Esophagus muscularis mucosa (tissue), 4 donors: ENCODE results near the gene LMOD1. TPM values are rescaled to one million over a fixed set of nuclear protein-coding genes. Genes with fewer than 3 reads are reported as not detected.

Source experiments
- DNase-seq: peaks from one replicate; pipeline ENCODE4 v3.0.0-alpha.2; 2017; ENCODE audit errors: extremely low spot score
- H3K27ac ChIP-seq, 4 donors: fragments of 200-600 bp; sonication (generic); replicated peaks in 1 of 4; 1 replicate in 3 of 4; 2 replicates in 1 of 4; pipeline ENCODE4 v1.5.1; 2016 to 2019; ENCODE audit warnings: mild to moderate bottlenecking in 1 of 4
- H3K27me3 ChIP-seq, 4 donors: fragments of 200-600 bp; sonication (generic); one replicate each; pipeline versions ENCODE4 v1.5.1 to v1.6.0; 2016 to 2019
- H3K36me3 ChIP-seq, 4 donors: fragments of 200-600 bp; sonication (generic); one replicate each; pipeline ENCODE4 v1.5.1; 2016 to 2019
- H3K4me1 ChIP-seq, 4 donors: fragments of 200-600 bp; sonication (generic); one replicate each; pipeline ENCODE4 v1.5.1; 2016 to 2019
- H3K4me3 ChIP-seq, 4 donors: fragments of 200-600 bp; sonication (generic); 1 replicate in 2 of 4; 2 replicates in 2 of 4; pipeline ENCODE4 v1.5.1; 2016 to 2019; ENCODE audit warnings: mild to moderate bottlenecking in 4 of 4, moderate library complexity in 1 of 4
- H3K9me3 ChIP-seq, 4 donors: fragments of 200-600 bp; sonication (generic); 1 replicate in 3 of 4; 2 replicates in 1 of 4; pipeline ENCODE4 v1.5.1; 2016 to 2019
- EP300 ChIP-seq: sonication (generic); formaldehyde crosslinking; IDR thresholded peaks from one replicate; pipeline ENCODE4 v1.6.1; 2017; ENCODE audit warnings: antibody characterized with exemption
- POLR2A ChIP-seq: fragments of 450-650 bp; IDR thresholded peaks from one replicate; pipeline ENCODE4 v1.6.1; 2017; ENCODE audit warnings: antibody characterized with exemption, moderate library complexity, mild to moderate bottlenecking, low read depth
- POLR2AphosphoS5 ChIP-seq, 2 donors: sonication (generic); formaldehyde crosslinking; IDR thresholded peaks; one replicate each; pipeline ENCODE4 v1.6.1; 2017; ENCODE audit warnings: antibody characterized with exemption in 2 of 2
- WGBS: methylation state at CpG from one replicate; pipeline ENCODE4 v1.1.5; 2018; 5-methylcytosine and 5-hydroxymethylcytosine counted together
- intact Hi-C: fragments of 100-400 bp; cut with DNase I; formaldehyde crosslinking; loops from one replicate; pipeline ENCODE4 v1.15.1; 2023
- total RNA-seq, 4 donors: library from RNA; depleted of rRNA; stranded (reverse); fragments of >200 nt; gene quantifications; one replicate each; pipeline versions ENCODE4 v1.1.0 to v1.2.1, GENCODE V29; 2016
- TF ChIP-seq, protein P1 (sequence below), 3 experiments: fragments of 200-600 bp in 2 of 3; fragments of 450-650 bp in 1 of 3; sonication (generic) in 2 of 3; IDR thresholded peaks; one replicate each; pipeline ENCODE4 v1.5.1; 2017 to 2019; ENCODE audit warnings: antibody characterized with exemption in 3 of 3, mild to moderate bottlenecking in 2 of 3, moderate library complexity in 1 of 3

The LMOD1 gene
- total RNA-seq, 4 donors from 2014 or later = 1,021 to 1,618 (median 1,290) TPM

DNA sequence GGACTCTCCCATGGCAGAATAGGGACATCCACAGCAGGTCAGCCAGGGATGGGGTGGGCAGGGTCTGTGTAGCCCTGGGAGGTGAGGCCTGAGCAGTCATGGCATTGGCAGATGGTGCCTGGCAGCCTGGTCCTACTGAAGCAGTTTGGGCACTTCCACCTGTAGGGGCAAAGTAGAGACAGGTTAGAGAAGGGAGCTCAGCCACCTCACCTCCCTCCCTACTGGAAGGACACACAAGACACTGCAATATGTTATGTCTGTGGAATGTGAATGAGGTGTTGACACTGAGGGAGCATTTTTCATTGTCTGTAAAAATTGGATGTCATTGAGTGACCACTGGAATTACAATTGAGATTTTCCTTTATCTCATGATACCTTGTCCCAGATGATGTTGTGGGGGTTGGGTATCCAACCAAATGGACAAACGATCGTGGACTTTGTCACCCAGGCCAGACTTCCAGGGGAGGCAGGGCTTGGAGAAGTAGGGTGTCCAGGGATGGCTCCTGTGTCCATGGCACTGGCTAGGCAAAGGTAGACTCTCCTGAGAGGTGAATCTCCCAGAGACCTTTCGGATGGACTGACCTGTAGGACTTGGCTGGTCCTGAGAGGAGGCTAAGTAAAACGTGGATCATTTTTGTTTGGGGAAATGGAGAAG is 48.0 kb downstream of the LMOD1 start:
- peaks cover 8 to 41% (median 23%) of the 10 kb centered on the region in 4 donors for H3K36me3 ChIP-seq
- TF ChIP-seq EP300 (no peak), POLR2AphosphoS5 (IDR thresholded peaks at IDR 0.05) (peak in 1 of 2 donors; percentile 57), POLR2A (no peak)
- TF ChIP-seq, protein P1, sequence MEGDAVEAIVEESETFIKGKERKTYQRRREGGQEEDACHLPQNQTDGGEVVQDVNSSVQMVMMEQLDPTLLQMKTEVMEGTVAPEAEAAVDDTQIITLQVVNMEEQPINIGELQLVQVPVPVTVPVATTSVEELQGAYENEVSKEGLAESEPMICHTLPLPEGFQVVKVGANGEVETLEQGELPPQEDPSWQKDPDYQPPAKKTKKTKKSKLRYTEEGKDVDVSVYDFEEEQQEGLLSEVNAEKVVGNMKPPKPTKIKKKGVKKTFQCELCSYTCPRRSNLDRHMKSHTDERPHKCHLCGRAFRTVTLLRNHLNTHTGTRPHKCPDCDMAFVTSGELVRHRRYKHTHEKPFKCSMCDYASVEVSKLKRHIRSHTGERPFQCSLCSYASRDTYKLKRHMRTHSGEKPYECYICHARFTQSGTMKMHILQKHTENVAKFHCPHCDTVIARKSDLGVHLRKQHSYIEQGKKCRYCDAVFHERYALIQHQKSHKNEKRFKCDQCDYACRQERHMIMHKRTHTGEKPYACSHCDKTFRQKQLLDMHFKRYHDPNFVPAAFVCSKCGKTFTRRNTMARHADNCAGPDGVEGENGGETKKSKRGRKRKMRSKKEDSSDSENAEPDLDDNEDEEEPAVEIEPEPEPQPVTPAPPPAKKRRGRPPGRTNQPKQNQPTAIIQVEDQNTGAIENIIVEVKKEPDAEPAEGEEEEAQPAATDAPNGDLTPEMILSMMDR (IDR thresholded peaks at IDR 0.05) = no peak
- 40% methylated on average over 4 of the region's 4 CpGs for WGBS
- H3K9me3 ChIP-seq = no peaks in the 10 kb centered on the region
- H3K4me3 ChIP-seq = no peak overlapping the region
- intact Hi-C loops = no loop called here
- H3K4me1 ChIP-seq = peaks cover 28 to 99% (median 97%) of the 10 kb centered on the region in 4 donors
- DNase-seq = no peak
- H3K27ac ChIP-seq = peak overlapping the region; percentile 89 to 95 (median 92)
- no peaks in the 10 kb centered on the region for H3K27me3 ChIP-seq

DNA sequence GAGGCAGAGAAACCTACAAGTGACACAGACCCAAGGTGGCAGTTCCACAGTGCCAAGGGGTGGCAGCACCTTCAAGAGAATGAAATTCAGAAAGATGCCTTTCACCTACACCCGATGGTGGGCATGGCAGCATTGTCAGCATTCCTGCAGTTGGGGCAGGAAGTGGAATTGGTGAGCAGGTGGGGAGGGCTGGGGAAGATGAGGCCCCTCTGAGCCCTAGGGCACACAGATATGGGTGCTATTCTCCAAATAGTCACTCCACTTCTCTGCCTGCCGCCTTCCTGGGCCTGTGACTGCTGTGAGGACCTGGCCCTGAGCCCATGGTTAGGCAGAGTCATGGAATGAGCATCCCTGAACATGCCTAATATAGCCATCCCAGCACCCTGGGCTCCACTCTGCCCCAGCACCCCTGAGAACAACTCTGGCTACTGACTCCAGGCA is 49.4 kb downstream of the LMOD1 start:
- DNase-seq = no peak
- TF ChIP-seq POLR2A (no peak), POLR2AphosphoS5 (IDR thresholded peaks at IDR 0.05) (peak; percentile 73 to 81), EP300 (no peak)
- TF ChIP-seq, protein P1 (IDR thresholded peaks at IDR 0.05) = peak in 2 of 3 experiments; percentile 10 to 18

DNA sequence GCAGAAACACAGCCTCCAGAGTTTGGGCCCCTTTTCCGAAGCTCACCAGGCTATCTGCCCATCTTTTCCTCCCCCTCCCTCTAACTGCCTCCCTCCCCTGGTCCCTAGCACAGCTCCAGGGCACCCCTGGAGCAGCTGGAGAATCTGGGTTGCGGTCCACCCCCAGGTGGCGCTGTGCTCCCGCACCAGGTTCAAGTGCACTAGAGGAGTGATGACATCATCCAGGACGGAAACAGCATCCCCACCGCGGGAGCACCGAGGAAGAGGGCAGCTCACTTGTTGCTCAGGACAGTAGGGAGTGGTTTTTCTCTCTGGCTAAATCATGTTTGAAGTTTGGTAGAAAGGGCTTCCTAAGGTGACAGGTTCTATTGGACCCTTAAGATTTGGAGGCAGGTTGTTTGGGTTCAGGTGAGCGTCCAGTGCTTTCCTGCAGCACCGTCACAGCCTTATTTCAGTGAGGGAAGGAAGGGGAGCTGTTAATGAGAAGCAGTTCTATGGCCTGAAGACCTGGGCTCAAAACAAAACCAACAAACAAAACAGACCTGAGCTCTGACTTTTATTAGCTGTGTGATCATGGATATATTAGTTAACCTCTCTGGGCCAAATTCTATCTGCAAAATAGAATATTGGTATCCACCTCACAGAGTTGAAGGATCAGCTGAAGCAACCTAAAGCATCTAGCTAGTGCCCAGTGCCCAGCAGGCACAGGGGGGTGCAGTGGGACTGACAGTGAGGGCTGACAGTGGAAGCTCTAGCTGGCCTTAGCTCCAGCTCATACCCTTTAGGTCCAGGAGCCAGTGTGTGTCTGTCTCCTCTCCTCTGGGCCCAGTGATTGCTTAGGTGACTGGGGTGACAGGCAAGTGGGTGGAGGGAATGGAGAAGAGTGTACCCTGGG is 50.2 kb downstream of the LMOD1 start:
- H3K9me3 ChIP-seq = no peaks in the 10 kb centered on the region
- peaks cover 22 to 100% (median 98%) of the 10 kb centered on the region in 4 donors for H3K4me1 ChIP-seq
- H3K27me3 ChIP-seq = no peaks in the 10 kb centered on the region
- peak overlapping the region; percentile 89 to 95 (median 92) for H3K27ac ChIP-seq
- peak overlapping the region in 1 of 4 donors; percentile 22 for H3K4me3 ChIP-seq
- TF ChIP-seq, protein P1 (IDR thresholded peaks at IDR 0.05) = peak; percentile 92 to 98 (median 94)
- TF ChIP-seq EP300 = no peak
- no peak for TF ChIP-seq POLR2A
- TF ChIP-seq POLR2AphosphoS5 (IDR thresholded peaks at IDR 0.05) = peak; percentile 92 to 93
- intact Hi-C loops = loop anchor here (2.0 kb wide), 2 partner anchors 21 to 51 kb away; partner anchors contain the start of gene LMOD1
- peaks cover 8 to 44% (median 30%) of the 10 kb centered on the region in 4 donors for H3K36me3 ChIP-seq
- peak; percentile 98 for DNase-seq
- 11% methylated on average over 2 of the region's 10 CpGs for WGBS

More for the DNA sequence above, 49.4 kb downstream of the LMOD1 start:
- peaks cover 8 to 41% (median 24%) of the 10 kb centered on the region in 4 donors for H3K36me3 ChIP-seq
- peaks cover 22 to 99% (median 96%) of the 10 kb centered on the region in 4 donors for H3K4me1 ChIP-seq
- no peak overlapping the region for H3K4me3 ChIP-seq
- H3K27ac ChIP-seq = peak overlapping the region; percentile 89 to 95 (median 92)
- intact Hi-C loops = loop anchor here (2.0 kb wide), 2 partner anchors 20 to 50 kb away; partner anchors contain the start of gene LMOD1
- 25% methylated on average over 2 of the region's 2 CpGs for WGBS
- no peaks in the 10 kb centered on the region for H3K9me3 ChIP-seq
- no peaks in the 10 kb centered on the region for H3K27me3 ChIP-seq

DNA sequence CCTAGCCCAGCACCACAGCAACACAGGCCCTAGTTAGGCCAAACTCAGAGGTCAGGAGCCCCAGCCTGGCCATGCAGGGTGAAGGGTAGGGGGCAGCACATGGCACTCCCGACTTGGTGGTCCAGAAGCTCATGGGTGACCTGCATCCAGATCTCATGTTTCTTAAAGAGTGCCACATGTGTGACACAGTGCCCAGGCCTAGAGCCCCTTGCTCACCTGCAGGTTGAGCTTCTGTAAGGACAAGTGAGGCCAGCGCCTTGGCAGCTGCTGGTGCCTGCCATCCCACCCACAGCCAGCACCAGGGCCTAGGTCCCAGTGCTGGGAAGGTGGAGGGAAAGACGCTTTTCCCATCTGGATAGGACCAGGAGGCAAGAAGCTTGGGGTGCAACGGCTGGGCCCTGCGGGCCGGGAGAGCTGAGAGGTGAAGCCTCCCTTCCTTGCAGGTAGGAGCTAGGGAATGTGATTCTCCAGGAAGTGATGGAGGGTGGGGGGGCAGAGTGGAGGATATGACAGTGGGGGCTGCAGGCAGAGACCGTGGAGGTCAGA is 51.2 kb downstream of the LMOD1 start:
- no peak for DNase-seq
- Histone ChIP-seq H3K36me3 (peaks cover 8 to 45% (median 33%) of the 10 kb centered on the region in 4 donors), H3K27ac (peak overlapping the region; percentile 89 to 95 (median 92)), H3K27me3 (no peaks in the 10 kb centered on the region), H3K4me3 (no peak overlapping the region), H3K4me1 (peaks cover 22 to 100% (median 97%) of the 10 kb centered on the region in 4 donors), H3K9me3 (no peaks in the 10 kb centered on the region)
- WGBS = 62% methylated on average over 5 of the region's 7 CpGs
- TF ChIP-seq, protein P1 (IDR thresholded peaks at IDR 0.05) = no peak
- TF ChIP-seq POLR2AphosphoS5 (IDR thresholded peaks at IDR 0.05) (peak; percentile 6 to 71), EP300 (no peak)
- intact Hi-C loops = no loop called here
